HepG2 (cell line): ENCODE results near the gene CTIF.

Source experiments
- EP300 ChIP-seq, 3 experiments: sonication (generic) in 1 of 3; formaldehyde crosslinking in 1 of 3; IDR thresholded peaks; 2 replicates each; pipeline versions ENCODE4 v1.5.1 to v1.6.1; 2011 to 2020; ENCODE audit warnings: low read depth in 2 of 3, low read length in 2 of 3, borderline replicate concordance in 1 of 3, improper control_type of control experiment in 1 of 3, mild to moderate bottlenecking in 1 of 3, missing genetic modification reagents in 1 of 3, moderate library complexity in 1 of 3
- FOSL2 ChIP-seq: sonication (generic); formaldehyde crosslinking; IDR thresholded peaks from 2 replicates; pipeline ENCODE4 v1.4.0; 2020; ENCODE audit warnings: missing genetic modification reagents
- KAT2B ChIP-seq: fragments of 150-350 bp; IDR thresholded peaks from 2 replicates; pipeline ENCODE4 v1.6.1; 2014; ENCODE audit warnings: low read depth, low read length, borderline replicate concordance
- NR3C1 ChIP-seq: sonication (generic); formaldehyde crosslinking; IDR thresholded peaks from 2 replicates; pipeline ENCODE4 v1.4.0; 2020; ENCODE audit warnings: missing genetic modification reagents
- POLR2A ChIP-seq, 2 experiments: IDR thresholded peaks; 2 replicates each; pipeline ENCODE4 v1.6.1; 2011; ENCODE audit warnings: low read depth in 2 of 2, low read length in 2 of 2, mild to moderate bottlenecking in 1 of 2, moderate library complexity in 1 of 2; ENCODE audit not compliant: insufficient read depth in 1 of 2
- ZBTB7B ChIP-seq: sonication (generic); formaldehyde crosslinking; IDR thresholded peaks from 2 replicates; pipeline ENCODE4 v1.4.0; 2020; ENCODE audit warnings: missing genetic modification reagents
- ZNF577 ChIP-seq: sonication (generic); formaldehyde crosslinking; IDR thresholded peaks from 2 replicates; pipeline ENCODE4 v1.4.0; 2020; ENCODE audit warnings: mild to moderate bottlenecking, low read depth, missing genetic modification reagents, borderline replicate concordance
- ZNF644 ChIP-seq: IDR thresholded peaks from 2 replicates; pipeline ENCODE4 v1.6.1; 2016; ENCODE audit warnings: low read depth
- TF ChIP-seq, protein P1 (sequence below): sonication (generic); formaldehyde crosslinking; IDR thresholded peaks from 2 replicates; pipeline ENCODE4 v1.4.0; 2020; ENCODE audit warnings: low read depth, mild to moderate bottlenecking, missing genetic modification reagents
- TF ChIP-seq, protein P2 (sequence below): sonication (generic); formaldehyde crosslinking; IDR thresholded peaks from 2 replicates; pipeline ENCODE4 v1.8.1; 2023; ENCODE audit warnings: mild to moderate bottlenecking, missing genetic modification reagents
- TF ChIP-seq, protein P3 (sequence below): sonication (generic); formaldehyde crosslinking; IDR thresholded peaks from 2 replicates; pipeline ENCODE4 v1.4.0; 2020; ENCODE audit warnings: missing genetic modification reagents

DNA sequence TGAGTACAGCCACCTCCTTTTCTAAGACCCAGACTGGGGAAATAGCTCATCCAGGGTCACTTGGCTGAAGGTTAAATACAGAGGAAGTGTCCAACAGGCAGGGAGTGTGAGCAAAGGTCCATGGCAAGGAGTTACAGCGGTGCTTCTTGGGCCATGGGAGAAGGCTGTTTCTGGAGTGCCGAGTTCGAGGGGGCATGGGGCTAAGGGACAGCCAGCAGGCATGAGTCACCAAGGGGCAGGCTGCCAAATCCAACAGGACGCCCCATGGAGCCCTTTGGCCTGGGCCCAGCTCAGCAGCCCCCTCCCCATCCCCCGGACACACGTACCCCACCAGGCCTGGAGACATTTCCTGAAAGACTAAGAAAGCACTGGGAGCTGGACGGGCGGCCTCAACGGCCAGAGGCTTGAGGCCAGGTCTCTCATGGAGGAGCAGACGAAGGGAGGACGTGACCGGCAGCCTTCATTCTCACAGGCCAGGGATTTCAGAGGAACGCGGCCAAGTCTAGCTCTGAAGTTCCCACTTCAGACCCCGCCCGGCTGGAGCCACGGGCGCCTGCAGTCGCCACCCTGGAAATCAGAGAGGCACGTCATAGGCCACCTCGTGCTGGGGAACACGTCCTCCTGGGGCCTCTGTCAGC, 251.5 kb downstream of the CTIF start:
- no peak for TF ChIP-seq ZBTB7B
- TF ChIP-seq, protein P1, sequence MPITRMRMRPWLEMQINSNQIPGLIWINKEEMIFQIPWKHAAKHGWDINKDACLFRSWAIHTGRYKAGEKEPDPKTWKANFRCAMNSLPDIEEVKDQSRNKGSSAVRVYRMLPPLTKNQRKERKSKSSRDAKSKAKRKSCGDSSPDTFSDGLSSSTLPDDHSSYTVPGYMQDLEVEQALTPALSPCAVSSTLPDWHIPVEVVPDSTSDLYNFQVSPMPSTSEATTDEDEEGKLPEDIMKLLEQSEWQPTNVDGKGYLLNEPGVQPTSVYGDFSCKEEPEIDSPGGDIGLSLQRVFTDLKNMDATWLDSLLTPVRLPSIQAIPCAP, result no peak
- TF ChIP-seq FOSL2 (CRISPR knock-in tag), result no peak
- no peak for TF ChIP-seq ZNF644 (CRISPR knock-in tag)
- no peak for TF ChIP-seq EP300 (IDR thresholded peaks at IDR 0.05; ENCODE audit: low read depth in 2 of 2, low read length in 2 of 2)
- no peak for TF ChIP-seq EP300 (CRISPR knock-in tag; IDR thresholded peaks at IDR 0.05; ENCODE audit: borderline replicate concordance)
- no peak for TF ChIP-seq ZNF577 (CRISPR knock-in tag)
- TF ChIP-seq, protein P2, sequence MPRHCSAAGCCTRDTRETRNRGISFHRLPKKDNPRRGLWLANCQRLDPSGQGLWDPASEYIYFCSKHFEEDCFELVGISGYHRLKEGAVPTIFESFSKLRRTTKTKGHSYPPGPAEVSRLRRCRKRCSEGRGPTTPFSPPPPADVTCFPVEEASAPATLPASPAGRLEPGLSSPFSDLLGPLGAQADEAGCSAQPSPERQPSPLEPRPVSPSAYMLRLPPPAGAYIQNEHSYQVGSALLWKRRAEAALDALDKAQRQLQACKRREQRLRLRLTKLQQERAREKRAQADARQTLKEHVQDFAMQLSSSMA, result no peak
- TF ChIP-seq POLR2A (IDR thresholded peaks at IDR 0.05; ENCODE audit: insufficient read depth in 1 of 2, low read depth in 2 of 2, low read length in 2 of 2), result no peak
- TF ChIP-seq KAT2B, result no peak
- TF ChIP-seq NR3C1 (CRISPR knock-in tag), result no peak
- TF ChIP-seq, protein P3, sequence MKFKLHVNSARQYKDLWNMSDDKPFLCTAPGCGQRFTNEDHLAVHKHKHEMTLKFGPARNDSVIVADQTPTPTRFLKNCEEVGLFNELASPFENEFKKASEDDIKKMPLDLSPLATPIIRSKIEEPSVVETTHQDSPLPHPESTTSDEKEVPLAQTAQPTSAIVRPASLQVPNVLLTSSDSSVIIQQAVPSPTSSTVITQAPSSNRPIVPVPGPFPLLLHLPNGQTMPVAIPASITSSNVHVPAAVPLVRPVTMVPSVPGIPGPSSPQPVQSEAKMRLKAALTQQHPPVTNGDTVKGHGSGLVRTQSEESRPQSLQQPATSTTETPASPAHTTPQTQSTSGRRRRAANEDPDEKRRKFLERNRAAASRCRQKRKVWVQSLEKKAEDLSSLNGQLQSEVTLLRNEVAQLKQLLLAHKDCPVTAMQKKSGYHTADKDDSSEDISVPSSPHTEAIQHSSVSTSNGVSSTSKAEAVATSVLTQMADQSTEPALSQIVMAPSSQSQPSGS (CRISPR knock-in tag), result no peak
